ENCODE data around the gene KLF9.

KLF9 gene

DNA sequence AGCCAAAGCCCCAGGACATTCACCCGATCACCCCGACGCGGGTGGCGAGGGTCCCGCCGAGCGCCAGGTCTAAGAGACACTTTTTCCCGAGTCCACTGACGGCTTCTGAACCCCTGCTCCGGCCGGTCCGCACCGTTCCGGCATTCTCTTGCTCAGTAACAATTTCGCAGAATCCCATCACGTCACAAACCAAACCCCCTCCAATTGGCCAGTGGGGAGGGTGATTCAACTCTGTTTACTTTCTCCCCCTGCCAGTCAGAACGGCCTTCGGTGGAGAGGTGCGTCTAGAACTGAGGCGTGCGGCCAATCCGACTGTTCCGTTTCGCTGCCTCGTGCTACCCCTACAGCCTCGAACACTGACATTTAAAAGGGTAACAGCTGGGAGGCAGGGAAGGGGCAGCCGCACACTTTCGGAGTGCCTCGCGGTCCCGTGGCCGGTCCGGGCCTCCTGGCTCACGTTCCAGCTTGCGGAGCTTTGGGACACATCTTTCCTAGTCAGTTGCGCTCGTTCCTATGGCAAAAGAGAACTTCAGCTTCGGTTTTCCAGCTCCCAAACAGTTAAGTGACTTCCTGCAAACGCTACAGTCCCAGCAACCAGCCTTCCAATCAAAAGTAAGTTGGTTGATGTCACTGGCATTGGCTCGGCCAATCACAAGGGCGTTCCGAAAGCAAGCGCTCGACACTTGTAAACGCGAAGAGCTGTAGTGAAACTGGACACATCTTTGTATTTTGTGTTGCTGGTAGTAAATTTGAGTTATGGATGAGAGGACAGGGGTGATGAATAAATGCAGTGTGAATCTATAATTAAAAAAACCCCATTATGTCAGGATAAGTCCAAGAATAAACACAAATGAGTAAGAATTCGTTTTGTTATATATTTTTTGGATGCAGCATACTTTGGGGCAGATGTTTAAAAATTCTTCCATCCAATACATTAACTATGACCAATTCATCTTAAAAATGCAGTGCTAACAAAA, at the start of gene KLF9:
Gene KLF9 (minus strand): TSS at position 859 of the 977 bp plus-strand sequence. CDS start 1,294 bp downstream, outside the sequence.
- DNase-seq: peak; percentile 89

GRCh38 chr9:70463877-70464276, 49.4 kb upstream of the KLF9 start:
- no peak for DNase-seq

- no peak for DNase-seq
Measured at GRCh38 chr9:70462300-70462699, 47.8 kb upstream of the KLF9 start.

GRCh38 chr9:70457235-70457634, 42.8 kb upstream of the KLF9 start:
- DNase-seq: no peak

DNA sequence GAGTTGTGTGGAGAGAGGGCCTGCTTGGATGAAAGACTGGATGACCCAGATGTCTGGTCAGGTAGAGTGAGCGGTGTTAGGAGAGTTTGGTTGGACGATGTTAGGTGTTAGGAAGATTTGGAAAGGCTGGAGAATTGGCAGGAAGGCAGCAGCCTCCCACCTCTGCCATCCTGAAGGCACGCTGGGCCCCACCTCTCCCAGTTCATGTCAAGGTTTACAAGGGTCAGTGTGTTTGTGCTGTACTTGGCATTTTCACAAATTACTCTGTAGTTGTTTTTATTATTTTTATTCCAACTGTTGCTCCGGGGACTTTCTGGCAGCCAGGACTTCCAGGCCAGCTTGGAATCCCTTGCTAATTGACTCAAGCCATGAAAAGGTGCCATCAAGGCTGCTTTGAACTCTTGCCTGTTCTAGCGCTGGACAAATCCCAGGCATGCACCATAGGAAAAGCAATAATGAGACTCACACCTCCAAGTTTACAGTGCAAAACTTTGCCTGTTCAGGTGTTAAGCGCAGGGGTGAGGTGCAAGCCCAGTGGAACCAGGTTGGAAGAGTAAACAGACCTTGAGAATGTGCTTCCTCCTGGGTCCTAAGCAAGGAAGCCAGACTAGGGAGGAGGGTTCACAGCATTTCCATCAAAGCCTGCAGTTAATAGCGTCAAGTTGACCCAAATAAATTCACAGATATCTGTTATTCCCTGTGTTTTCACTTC, 41.7 kb upstream of the KLF9 start:
- no peak for DNase-seq

DNA sequence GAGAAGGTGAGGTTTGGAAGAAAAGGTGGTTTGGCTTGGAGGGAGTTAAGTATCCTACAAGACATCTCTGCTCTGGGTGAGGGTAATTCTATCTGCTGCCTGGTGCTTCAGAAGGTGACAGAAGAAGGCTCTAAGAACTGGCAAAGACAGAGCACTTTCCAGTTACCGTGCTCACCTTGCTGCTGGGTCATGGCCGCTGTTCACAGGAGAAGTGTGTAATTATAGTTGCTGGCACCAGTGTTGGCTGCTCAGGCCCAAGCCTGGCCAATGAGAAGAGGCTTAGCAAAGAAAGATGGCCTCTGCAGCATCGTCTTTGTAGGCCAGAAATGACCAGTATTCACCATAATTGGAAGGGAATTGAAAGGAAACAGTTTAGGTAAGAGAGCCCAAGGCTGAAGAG, 37.9 kb upstream of the KLF9 start:
- DNase-seq: no peak

DNA sequence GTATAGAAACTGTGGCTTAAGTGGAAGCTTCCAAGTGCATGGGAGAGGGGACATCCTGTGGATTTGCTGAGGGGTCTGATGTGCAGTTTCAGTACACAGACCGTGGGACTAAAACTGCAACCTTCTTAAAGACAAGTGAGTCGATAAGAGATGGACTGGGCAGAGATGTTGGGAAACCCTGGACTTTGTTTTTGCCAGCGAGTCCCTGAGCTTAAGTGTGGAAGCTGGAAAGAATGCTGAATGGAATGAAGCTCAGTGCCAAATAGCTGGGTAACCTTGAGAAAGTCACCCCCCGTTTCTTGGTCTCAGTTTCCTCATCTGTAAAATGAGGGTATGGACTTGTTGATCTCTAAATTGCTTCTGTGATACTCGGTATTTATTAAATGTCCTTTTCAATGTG, 37.3 kb upstream of the KLF9 start:
- DNase-seq: no peak

GRCh38 chr9:70450738-70451137, 36.3 kb upstream of the KLF9 start:
- DNase-seq: no peak

DNA sequence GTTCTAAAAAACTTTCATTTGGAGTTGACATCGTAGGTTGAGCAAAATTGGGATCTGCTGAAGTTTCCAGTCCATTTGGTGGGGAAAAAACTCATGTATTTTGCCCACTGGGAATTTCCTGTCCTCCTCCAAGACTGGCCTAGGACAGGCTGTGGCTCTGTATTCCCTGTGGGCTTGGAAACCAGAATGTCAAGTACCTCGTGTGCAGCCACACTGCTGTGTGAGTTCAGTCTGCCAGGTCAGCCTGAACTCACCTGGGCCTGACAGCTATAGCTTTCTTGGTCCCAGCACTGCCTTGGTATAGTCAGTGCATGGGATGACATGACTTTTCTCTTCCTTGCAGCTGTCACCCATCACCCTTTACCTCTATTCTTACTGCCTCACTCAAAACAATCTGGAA, 35.0 kb upstream of the KLF9 start:
- DNase-seq: no peak

- DNase-seq: no peak
Measured at GRCh38 chr9:70448919-70449318, 34.5 kb upstream of the KLF9 start.

DNA sequence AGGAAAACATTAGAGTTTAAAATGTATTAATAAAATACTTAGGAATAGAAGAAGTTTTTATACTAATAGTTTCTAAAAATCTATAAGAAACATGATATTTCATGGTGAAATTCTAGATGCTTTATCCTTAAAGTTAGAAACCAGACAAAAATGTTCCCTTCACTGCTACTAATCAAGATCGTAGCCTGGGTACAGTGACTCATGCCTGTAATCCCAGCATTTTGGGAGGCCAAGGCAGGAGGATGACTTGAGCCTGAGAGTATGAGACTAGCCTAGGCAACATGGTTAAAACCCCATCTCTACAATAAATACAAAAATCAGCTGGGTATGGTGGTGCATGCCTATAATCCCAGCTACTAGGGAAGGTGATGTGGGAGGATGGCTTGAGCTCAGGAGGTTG, 30.4 kb upstream of the KLF9 start:
- no peak for DNase-seq

GRCh38 chr9:70442328-70442848, 27.9 kb upstream of the KLF9 start:
- DNase-seq: no peak

DNA sequence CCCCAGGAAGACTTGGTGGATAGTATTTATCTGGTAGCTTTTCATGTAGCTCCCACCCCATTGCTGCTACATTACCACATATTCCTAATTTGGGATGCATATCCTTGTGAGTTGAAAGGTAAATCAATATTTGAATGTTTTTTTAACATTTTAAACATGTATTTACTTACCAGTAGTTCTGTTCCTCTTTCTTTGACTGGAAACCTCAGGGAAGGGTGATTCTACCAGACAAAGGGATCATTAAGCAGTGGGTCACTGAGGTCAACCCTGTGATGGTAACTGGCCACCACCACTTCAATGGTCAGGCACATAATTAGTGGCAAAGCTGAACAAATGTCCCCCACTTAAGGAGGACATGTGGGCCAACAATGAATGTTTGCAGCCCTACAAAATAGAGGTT, 27.2 kb upstream of the KLF9 start:
- no peak for DNase-seq

GRCh38 chr9:70439991-70440706, 25.7 kb upstream of the KLF9 start:
- DNase-seq: no peak

DNA sequence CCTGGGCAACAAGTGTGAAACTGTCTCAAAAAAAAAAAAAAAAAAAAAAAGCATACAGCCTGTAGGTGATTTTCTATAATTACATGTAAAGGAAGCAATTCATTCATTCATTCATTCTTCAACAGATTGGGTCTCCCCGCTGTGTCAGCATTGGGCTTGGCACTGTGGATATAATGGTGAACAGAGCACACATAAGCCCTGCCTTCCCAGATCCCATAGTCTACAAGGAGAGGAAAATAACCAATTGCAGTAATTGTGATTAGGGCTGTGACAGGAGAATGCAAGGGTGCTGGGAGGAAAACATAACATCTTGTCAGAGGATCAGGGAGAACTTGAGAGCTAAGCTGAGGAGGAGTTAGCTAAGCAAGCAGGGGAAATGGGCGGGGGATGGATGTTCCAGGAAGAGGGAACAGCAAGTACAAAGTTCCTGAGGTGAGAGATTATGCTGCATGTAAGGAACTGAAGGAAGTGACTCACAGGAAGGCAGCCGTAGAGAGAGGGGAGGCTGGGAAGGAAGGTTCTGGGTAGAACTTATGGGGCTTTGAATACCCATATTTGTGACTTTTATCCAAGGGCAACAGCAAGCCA, 24.0 kb upstream of the KLF9 start:
- no peak for DNase-seq

DNA sequence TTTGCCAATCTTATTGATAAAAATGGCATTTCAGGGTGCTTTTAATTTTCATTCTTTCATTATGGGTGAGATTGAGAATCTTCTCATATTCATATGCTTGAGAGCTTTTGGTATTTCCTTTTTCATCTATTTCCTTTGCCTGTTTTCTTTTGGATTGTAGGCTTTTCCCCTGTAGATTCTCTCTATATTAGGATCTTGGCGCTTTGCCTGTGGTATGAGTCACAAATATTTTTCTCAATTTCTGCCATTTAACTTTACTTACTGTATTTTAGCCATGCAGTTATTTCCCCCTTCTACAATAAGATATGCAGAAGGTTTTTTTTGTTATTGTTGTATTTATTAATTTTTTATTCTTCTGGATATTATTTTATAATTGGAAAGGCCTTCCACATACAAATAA, 21.5 kb upstream of the KLF9 start:
- DNase-seq: no peak

DNA sequence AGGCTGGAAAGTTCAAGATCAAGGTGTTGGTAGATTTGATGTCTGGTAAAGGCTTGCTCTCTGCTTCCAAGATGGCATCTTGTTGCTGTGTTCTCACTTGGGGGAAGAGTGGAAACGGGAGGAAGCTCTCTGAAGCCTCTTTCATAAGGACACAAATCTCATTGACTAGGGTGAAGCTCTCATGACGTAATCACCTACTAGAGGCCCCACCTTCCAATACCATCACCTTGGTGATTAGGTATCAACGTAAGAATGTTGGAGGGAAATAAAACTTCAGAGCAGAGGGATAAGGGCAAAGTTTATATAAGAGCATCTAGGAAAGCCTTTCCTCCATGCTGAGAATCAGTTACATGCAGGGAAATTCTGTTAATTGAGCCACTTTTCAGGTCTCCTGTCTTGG, 15.4 kb upstream of the KLF9 start:
- DNase-seq: no peak

- DNase-seq: no peak
Measured at GRCh38 chr9:70428781-70429180, 14.3 kb upstream of the KLF9 start.

GRCh38 chr9:70427161-70427945, 12.9 kb upstream of the KLF9 start:
- no peak for DNase-seq

DNA sequence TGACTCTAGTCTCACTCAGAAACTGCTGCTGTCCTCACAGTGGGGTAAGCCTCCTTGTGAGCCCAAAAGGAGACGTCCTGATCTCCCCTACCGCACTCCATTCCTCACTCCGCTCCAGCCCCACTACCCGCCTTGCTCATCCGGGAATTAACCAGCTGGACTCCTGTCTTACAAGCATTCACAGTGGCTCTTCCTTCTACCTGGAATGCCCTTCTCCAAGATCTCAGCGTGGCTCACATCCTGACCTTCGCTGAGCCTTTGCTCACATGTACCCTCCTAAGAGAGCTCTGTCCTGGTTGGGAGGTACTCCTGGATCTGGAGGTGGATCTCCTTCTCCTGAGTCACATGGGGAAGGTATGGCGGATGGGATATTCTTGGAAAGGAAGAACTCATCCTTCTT, 10.7 kb upstream of the KLF9 start:
- no peak for DNase-seq

DNA sequence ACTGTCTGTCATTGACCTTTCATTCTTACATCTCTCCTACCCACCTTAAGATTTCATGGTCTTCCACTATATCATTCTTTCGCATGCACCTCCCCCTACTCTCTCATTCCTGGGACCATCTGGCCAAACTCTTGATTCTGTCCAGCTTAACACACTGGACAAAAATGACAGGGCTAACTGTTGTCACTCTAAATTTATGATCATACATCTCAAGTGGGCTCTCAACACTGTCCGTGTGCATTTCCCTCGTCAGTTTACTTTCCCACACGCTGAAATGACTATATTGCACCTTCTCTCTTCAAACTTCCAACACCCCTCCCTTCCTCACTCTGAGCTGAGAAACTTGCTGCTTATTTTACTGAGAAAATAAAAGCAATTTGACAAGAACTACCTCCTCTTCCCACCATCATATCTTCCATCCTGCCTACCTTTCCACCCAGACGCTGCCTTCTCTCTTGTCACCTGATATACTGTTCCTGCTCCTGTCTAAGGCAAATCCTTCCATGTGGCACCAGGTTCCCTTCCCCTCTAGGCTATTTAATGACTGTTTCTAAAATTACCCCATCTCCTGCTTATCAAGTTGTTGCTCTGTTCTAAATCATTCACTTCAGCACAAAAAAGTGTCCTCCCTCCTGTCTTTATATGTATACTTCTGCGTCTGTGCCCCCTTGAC, 8.1 kb upstream of the KLF9 start:
- DNase-seq: no peak
